ENCODE results near the gene INCA1.

- TF ChIP-seq POLR2AphosphoS5 (IDR thresholded peaks at IDR 0.05) (no peak), POLR2A (IDR thresholded peaks at IDR 0.05) (no peak)
Observed at GRCh38 chr17:5034063-5034462, 36.7 kb upstream of the INCA1 start.

Data from upper lobe of left lung (tissue), 4 donors.